Small intestine (tissue), 7 donors: Measurements from ENCODE around the gene KRTAP5-11. TPM values are rescaled to one million over a fixed set of nuclear protein-coding genes. Genes with fewer than 3 reads are reported as not detected.
"Not testable (repeated sequence)": the region's sequence is repeated elsewhere in the genome, so short reads cannot be mapped to it uniquely, and the experiment has no call there.

Experiments used
- DNase-seq, 2 donors: peaks; one replicate each; pipeline versions ENCODE4 v3.0.0 to v3.0.0-alpha.2; 2013
- FAIRE-seq: peaks from 2 replicates; lab custom pipeline; 2012; peaks lifted over from hg19 to GRCh38; lab: Jason Lieb, UNC
- H3K27ac ChIP-seq, 3 donors: one replicate each; pipeline ENCODE4 v1.5.1; 2013; ENCODE audit warnings: low read length in 2 of 3, mild to moderate bottlenecking in 2 of 3, control low read depth in 1 of 3, inconsistent platforms in 1 of 3, low read depth in 1 of 3, moderate library complexity in 1 of 3
- H3K27me3 ChIP-seq, 3 donors: one replicate each; pipeline ENCODE4 v1.6.1; 2013; ENCODE audit warnings: low read length in 3 of 3, inconsistent platforms in 1 of 3; ENCODE audit not compliant: control insufficient read depth in 3 of 3, insufficient read depth in 3 of 3
- H3K36me3 ChIP-seq, 3 donors: one replicate each; pipeline ENCODE4 v1.6.1; 2013; ENCODE audit warnings: low read length in 3 of 3, inconsistent platforms in 1 of 3, low read depth in 1 of 3, mild to moderate bottlenecking in 1 of 3, moderate library complexity in 1 of 3; ENCODE audit not compliant: control insufficient read depth in 3 of 3, insufficient read depth in 2 of 3
- H3K4me1 ChIP-seq, 3 donors: one replicate each; pipeline ENCODE4 v1.6.1; 2013; ENCODE audit warnings: low read length in 2 of 3, inconsistent platforms in 1 of 3, low read depth in 1 of 3, mild to moderate bottlenecking in 1 of 3, moderate library complexity in 1 of 3; ENCODE audit not compliant: control insufficient read depth in 3 of 3, insufficient read depth in 2 of 3
- H3K4me3 ChIP-seq, 3 donors: one replicate each; pipeline ENCODE4 v1.5.1; 2013; ENCODE audit warnings: low read length in 3 of 3, control low read depth in 1 of 3, inconsistent platforms in 1 of 3, low read depth in 1 of 3, mild to moderate bottlenecking in 1 of 3, moderate library complexity in 1 of 3
- H3K9me3 ChIP-seq, 2 donors: one replicate each; pipeline ENCODE4 v1.6.1; 2013; ENCODE audit warnings: low read depth in 1 of 2, low read length in 1 of 2; ENCODE audit not compliant: control insufficient read depth in 2 of 2, insufficient read depth in 1 of 2
- WGBS, 3 donors: extraction: QIAGEN DNeasy Blood & Tissue Kit; methylation state at CpG; one replicate each; pipeline ENCODE4 v1.1.7; 2013; 5-methylcytosine and 5-hydroxymethylcytosine counted together
- polyA plus RNA-seq, 4 donors: library from polyadenylated mRNA; stranded (reverse) in 3 of 4; unstranded in 1 of 4; fragments of 200-250 nt in 3 of 4; fragments of 120-200 nt in 1 of 4; gene quantifications; one replicate each; pipeline versions ENCODE4 v1.2.1 to v1.2.3, GENCODE V29; 2013
- donor health status: healthy with polysubstance abuse.
- donor health status: control.
- donor health status: control.
- donor health status: Bipolar disorder and iron deficiency.
- donor health status: healthy.

The KRTAP5-11 gene
- polyA plus RNA-seq, 4 donors, result 0.07 TPM; not detected in 3

DNA sequence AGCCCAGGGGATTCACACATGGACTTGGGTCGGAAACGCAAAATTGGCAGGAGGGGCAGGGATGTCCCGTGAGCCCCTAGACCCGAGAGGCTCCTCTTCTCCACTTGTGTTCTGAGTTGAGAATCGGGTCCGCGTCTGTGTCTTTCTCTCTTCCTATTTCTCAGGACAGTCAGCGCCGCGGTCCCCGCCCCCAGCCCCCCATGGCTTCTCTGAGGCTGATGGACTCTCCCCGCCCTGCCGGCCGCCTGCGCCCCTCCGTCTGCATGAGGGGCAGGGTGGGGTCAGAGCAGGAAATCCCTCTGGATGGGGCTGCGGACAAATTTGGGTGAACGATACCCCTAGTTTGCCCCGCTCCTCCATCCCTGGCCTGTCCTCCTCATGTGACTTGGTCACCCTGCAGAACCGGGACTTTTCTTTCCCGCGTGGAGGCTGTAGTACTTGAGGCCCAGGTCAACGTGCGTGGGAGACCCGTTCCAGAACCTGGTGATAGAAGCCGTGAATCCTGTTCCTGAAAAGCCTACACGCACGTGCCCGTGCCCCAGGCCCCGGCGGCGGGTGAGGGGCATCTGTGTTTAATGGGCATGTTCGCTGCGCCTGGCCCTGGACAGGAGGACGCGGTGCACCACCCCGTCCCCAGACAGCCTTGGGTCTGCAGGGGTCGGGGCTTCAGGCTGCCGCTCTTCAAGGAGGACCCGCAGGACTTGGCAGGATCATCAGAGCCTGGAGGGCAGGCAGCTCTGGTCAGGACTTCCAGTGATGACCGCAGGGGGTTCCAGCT, 5.8 kb downstream of the KRTAP5-11 start:
- H3K4me3 ChIP-seq, H3K36me3 ChIP-seq, H3K9me3 ChIP-seq, FAIRE-seq, DNase-seq, H3K4me1 ChIP-seq, H3K27ac ChIP-seq, H3K27me3 ChIP-seq: not testable (repeated sequence)
- 88 to 89% (median 89%) methylated on average over 25 to 38 of the region's 41 CpGs for WGBS, 3 donors

- 79 to 85% (median 84%) methylated on average over 4 of the region's 4 CpGs for WGBS, 3 donors
- Histone ChIP-seq H3K4me1 (no peaks in the 10 kb centered on the region), H3K9me3 (no peaks in the 10 kb centered on the region), H3K27me3 (no peaks in the 10 kb centered on the region), H3K36me3 (no peaks in the 10 kb centered on the region), H3K27ac (no peak overlapping the region), H3K4me3 (no peak overlapping the region)
- no peak for FAIRE-seq
- no peak for DNase-seq
These were observed 6.8 kb downstream of the KRTAP5-11 start for GRCh38 chr11:71575723-71576424.

DNA sequence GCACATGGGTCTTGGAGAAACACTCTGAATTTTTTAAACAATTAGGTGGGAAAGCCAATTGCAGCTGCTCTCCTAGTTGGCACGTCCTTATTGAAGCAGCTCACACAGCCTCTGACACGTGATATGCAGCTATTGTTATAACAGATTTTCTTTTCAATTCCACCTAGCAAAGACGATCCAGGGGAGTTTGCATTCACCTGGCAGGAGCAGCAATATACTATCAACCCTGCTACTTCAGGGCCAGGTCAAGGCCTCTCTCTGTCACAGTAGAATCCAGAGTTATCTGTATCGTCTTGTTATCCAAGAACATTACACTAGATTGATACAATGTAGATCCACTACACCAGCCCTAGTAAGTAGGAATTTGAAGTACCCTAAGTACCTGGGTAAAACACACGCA, 8.3 kb downstream of the KRTAP5-11 start:
- no peak overlapping the region for H3K4me3 ChIP-seq
- H3K27ac ChIP-seq, result no peak overlapping the region
- H3K9me3 ChIP-seq, result no peaks in the 10 kb centered on the region
- H3K4me1 ChIP-seq, result no peaks in the 10 kb centered on the region
- H3K27me3 ChIP-seq, result no peaks in the 10 kb centered on the region
- H3K36me3 ChIP-seq, result no peaks in the 10 kb centered on the region
- FAIRE-seq (no peak), DNase-seq (no peak)
- 73 to 79% (median 75%) methylated on average over 5 of the region's 5 CpGs for WGBS, 3 donors

DNA sequence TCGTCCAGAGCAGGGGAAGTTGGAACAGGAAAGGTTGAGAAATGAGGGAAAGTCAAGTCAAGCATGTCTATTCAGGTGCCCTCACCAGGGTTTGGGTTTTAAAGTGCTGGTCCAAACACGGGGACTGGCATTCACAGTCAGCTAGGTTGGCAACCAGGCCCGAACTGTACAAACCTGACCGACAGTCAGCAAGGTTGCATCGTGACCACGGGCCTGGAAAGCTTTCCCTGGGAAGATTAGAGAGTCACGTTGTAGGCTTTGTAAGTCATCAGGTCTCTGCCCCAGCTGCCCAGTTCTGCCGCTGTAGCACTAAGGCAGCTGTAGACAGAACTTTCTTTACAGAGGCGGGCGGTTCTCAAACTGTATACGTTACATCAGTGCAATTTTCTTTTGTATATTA, 9.9 kb downstream of the KRTAP5-11 start:
- H3K4me1 ChIP-seq, result no peaks in the 10 kb centered on the region
- DNase-seq, result no peak
- no peaks in the 10 kb centered on the region for H3K27me3 ChIP-seq
- H3K9me3 ChIP-seq, result no peaks in the 10 kb centered on the region
- no peak overlapping the region for H3K27ac ChIP-seq
- no peak overlapping the region for H3K4me3 ChIP-seq
- FAIRE-seq, result no peak
- 81 to 90% (median 81%) methylated on average over 11 of the region's 11 CpGs for whole genome bisulfite sequencing, 3 donors
- no peaks in the 10 kb centered on the region for H3K36me3 ChIP-seq

DNA sequence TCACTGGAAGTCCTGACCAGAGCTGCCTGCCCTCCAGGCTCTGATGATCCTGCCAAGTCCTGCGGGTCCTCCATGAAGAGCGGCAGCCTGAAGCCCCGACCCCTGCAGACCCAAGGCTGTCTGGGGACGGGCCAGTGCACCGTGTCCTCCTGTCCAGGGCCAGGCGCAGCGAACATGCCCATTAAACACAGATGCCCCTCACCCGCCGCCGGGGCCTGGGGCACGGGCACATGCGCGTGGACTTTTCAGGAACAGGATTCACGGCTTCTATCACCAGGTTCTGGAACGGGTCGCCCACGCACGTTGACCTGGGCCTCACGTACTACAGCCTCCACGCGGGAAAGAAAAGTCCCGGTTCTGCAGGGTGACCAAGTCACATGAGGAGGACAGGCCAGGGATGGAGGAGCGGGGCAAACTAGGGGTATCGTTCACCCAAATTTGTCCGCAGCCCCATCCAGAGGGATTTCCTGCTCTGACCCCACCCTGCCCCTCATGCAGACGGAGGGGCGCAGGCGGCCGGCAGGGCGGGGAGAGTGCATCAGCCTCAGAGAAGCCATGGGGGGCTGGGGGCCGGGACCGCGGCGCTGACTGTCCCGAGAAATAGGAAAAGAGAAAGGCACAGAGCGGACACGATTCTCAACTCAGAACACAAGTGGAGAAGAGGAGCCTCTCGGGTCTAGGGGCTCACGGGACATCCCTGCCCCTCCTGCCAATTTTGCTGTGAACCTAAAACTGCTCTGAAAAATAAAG, 11.4 kb downstream of the KRTAP5-11 start:
- not testable (repeated sequence) for H3K4me1 ChIP-seq, FAIRE-seq, H3K27me3 ChIP-seq, DNase-seq, H3K27ac ChIP-seq, H3K9me3 ChIP-seq, H3K4me3 ChIP-seq, H3K36me3 ChIP-seq
- 80 to 82% (median 80%) methylated on average over 36 to 37 of the region's 39 CpGs for WGBS, 3 donors

GRCh38 chr11:71568704-71569349, 13.8 kb downstream of the KRTAP5-11 start:
- WGBS, 3 donors, result 53 to 61% (median 59%) methylated on average over 8 of the region's 8 CpGs
- no peak for FAIRE-seq

GRCh38 chr11:71567633-71568032, 15.0 kb downstream of the KRTAP5-11 start:
- WGBS, 3 donors, result 78 to 86% (median 83%) methylated on average over 8 of the region's 8 CpGs
- H3K27me3 ChIP-seq, DNase-seq, H3K4me3 ChIP-seq, H3K4me1 ChIP-seq, H3K27ac ChIP-seq, H3K36me3 ChIP-seq, H3K9me3 ChIP-seq, FAIRE-seq: not testable (repeated sequence)

More at GRCh38 chr11:71568704-71569349, 13.8 kb downstream of the KRTAP5-11 start:
- DNase-seq, result no peak
- Histone ChIP-seq H3K36me3 (no peaks in the 10 kb centered on the region), H3K4me1 (peaks cover 0 to 2% (median 0%) of the 10 kb centered on the region in 3 donors), H3K27ac (no peak overlapping the region), H3K9me3 (no peaks in the 10 kb centered on the region), H3K27me3 (peaks cover 0 to 2% (median 0%) of the 10 kb centered on the region in 3 donors), H3K4me3 (no peak overlapping the region)
